Stimulated activated naive CD4-positive, alpha-beta T cell treated with Interleukin-2 at 50 U/mL for 16 hours (primary cell): ENCODE measurements around the gene KCNT2.
"Not testable (repeated sequence)": the region's sequence is repeated elsewhere in the genome, so short reads cannot be mapped to it uniquely, and the experiment has no call there.

Source experiments
- DNase-seq: peaks from one replicate; lab custom pipeline; 2025; lab: John Stamatoyannopoulos, UW

KCNT2 gene

DNA sequence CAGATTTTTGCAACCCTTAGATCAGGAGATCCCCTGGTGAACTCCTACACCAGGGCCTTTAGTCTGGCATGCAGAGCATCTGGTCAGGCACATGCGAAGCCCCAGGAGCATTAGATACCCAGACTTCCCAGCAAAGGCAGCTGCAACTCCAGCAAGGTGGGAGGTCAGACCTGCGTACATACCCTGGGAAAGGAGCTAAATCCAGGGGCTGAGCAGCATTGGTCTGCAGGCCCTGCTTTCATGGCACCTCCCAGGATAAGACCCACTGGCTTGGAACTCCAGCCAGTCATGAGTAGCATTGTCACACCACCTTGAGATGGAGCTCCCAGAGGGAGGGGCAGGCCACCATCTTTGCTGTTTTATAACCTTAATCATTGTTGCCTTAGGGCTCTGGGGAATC, 92.3 kb downstream of the KCNT2 start:
- no peak for DNase-seq

DNA sequence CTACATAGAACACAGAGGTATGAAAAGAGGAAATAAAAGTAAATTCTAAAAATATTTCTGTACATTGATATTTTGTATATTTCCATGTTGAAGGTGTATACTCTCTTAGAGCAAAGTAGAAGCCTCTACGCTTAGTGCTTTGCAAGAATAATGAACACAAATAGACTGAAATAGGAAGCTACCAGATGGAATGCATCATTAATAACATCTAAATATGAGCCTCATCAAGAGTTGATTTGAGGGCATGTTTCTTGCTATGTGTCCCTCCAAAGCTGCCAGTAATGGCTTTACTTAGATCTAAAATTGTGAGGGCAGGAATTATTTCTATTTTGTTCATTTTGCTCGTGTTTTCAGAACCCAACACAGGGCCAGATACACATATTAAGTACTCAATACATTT, 94.4 kb downstream of the KCNT2 start:
- DNase-seq, result no peak

DNA sequence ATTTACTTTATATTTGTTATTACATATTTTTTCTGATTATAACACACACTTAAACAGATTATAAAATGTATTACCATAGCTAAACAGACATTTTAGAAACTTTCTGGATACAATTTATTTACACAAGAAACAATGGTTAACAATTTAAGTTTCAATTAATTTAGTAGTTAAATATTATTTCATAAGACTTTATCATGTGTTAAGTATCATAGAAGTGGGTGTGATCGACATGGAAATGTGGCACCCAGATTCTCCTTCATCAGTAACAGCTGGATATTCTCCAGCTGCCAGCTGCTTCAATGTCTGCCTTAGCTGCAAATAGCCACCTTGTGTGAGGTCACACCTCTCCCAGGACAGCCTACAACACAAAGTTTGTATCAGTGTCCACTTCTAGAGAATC, 97.8 kb downstream of the KCNT2 start:
- no peak for DNase-seq

DNA sequence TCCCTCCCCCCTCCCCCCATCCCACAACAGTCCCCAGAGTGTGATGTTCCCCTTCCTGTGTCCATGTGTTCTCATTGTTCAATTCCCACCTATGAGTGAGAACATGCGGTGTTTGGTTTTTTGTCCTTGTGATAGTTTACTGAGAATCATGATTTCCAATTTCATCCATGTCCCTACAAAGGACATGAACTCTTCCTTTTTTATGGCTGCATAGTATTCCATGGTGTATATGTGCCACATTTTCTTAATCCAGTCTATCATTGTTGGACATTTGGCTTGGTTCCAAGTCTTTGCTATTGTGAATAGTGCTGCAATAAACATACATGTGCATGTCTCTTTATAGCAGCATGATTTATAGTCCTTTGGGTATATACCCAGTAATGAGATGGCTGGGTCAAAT, 104.0 kb downstream of the KCNT2 start:
- not testable (repeated sequence) for DNase-seq

DNA sequence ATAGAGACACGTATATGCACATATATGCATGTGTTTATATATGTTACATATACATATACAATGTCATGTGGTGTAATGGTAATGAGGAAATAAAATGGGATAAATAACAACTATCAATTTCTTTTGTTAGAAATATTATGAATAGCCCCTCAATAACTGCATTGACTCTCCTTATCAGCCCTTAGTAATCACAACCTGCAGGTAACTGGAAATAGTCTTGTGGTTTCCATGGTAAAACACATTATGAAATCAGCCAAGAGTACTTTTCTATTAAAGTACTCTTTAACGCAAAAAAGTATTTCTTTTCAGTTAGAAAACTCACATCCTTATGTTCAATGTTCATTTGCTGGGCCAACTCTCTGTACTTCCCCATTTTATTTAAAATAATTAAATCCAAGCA, 105.8 kb downstream of the KCNT2 start:
- DNase-seq, result no peak

DNA sequence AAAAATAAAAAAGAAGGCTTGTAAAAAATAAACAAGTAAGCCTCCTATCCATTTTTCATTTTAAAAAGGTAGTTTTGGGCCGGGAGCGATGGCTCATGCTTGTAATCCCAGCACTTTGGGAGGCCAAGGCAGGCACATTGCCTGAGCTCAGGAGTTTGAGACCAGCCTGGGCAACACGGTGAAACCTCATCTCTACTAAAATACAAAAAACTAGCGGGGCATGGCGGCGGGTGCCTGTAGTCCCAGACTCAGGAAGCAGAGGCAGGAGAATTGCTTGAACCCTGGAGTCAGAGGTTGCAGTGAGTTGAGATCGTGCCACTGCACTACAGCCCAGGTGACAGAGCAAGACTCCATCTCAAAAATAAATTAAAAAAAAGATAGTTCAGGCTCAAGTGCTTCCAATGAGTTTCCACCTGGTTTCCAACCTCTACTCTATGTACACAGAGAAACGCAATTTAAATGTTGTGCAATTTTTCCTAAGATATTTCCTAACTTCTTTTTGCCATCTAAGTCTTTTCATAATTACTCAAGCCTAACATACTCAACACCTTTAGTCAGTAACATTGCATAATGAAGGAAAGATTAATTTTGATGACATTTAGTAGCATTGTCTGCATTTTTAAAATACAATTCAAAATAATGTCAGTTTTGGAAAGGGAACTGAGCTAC, 106.3 kb downstream of the KCNT2 start:
- DNase-seq, result no peak

DNA sequence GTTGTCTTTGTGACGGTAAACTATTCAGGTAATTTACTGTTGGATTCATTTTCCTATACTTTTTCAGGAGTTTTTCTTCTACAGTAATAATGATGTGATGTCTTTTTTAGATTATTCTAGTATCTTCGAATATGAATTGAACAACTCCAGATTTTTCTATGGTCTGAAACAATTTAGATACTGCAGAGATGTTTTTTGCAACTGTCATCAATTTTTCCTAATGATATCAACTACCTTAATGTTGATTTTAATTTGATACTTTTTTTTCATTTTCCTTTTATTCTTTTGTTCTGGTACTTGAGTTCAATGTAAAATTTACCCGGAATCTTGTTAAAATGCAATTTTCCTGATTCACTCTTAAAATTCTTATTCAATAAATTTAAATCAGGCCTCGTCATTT, 110.4 kb downstream of the KCNT2 start:
- DNase-seq, result no peak

DNA sequence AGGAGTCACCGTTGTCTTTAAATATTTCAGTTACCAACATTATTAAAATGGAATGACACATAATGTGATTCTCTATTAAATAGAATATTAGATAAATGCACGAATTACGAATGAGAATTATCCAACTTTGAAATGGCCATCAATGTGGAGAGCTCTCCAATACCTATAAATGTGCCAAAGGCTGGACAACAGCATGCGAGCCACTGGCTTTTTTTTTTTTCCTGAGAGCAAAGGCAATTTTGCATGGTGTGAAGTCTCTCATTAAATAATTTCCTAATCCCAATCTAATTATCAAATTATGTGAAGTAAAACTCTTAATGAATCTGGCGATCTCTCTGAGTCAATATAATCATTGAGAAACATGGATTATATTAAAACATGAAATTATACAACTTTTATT, 113.5 kb downstream of the KCNT2 start:
- no peak for DNase-seq

DNA sequence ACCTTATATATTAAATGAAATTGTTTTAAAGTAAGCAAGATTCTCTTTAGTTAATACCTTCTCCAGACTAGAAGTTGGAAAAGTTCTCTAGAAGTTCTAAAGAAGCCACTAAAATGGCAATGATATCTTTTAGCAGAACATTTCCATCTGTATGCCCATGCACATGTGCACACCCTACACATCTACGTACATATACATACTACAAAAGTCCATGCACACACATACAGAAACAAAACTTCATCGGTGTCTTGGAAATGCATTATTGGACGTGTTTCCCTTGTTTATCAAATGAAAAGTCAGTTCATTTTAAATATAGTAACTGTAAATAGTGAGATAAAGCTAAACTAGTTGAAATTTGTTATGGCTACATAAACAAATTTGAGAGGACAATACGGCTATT, 114.4 kb downstream of the KCNT2 start:
- no peak for DNase-seq

DNA sequence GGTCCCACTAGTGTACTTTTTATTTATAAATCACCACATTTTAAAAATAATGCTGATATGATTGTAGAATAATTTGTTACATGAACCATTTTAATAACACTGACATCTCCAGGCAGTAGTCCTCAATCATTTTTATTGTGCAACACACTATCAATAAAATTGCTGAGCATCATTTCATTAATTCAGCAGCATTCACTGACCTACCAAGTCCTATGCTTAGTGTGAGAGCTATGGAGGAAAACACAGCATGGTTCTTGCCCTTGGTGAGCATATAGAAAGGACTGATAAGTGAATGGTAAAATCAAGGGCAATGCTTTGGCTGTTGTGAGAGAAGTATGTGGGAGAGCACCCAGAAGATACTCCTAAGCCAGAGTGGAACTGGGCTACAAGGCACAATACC, 119.7 kb downstream of the KCNT2 start:
- no peak for DNase-seq

DNA sequence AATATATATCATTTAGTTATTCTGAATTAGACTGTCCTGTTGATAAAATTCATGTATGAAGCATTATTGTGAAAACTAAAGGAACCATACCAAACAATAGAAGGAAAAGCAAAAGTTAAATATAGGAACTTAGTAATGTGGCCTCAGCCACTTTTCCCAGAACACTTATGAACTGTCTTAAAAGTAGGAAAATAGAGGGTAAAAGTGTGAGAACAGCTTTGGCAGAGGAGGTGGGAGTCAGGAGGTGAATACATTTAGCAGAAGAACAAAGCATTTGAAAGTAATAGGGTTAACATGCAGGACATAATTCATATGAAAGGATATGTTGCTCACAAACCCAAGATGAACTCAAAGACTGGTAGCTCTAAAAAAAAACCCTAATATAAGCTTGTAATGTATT, 121.9 kb downstream of the KCNT2 start:
- DNase-seq, result no peak

DNA sequence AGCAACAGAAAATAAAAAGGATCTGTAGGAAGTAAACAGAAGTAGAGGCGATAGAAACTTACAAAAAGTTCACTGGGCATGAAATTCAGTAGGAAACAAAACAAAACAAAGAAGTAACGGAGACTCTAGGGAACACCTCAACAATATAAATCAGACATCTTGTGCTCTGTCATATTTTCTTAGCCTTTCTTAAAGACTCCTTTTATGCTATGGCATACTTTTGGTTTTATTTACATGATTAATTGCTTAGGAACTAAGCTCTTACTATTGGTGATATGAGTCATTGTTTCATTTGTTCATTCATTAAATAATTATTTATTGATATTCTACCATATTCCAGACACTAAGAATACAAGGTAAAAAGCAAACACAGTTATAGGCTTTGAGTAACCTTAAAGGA, 126.6 kb downstream of the KCNT2 start:
- no peak for DNase-seq

DNA sequence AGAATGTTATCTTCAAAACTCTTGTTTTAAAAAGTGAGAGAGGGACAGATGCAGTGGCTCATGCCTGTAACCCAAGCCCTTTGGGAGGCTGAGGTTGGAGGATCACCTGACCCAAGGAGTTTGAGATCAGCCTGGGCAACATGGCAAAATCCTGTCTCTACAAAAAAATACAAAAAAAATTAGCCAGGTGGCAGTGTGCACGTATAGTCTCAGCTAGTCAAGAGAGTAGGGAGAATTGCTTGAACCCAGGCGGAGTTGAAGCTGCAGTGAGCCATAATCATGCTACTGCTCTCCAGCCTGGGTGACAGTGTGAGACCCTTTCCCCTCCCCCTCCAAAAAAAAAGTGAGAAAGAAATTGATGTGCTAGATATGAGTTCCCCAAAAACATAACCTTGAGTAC, 131.0 kb downstream of the KCNT2 start:
- DNase-seq, result no peak

DNA sequence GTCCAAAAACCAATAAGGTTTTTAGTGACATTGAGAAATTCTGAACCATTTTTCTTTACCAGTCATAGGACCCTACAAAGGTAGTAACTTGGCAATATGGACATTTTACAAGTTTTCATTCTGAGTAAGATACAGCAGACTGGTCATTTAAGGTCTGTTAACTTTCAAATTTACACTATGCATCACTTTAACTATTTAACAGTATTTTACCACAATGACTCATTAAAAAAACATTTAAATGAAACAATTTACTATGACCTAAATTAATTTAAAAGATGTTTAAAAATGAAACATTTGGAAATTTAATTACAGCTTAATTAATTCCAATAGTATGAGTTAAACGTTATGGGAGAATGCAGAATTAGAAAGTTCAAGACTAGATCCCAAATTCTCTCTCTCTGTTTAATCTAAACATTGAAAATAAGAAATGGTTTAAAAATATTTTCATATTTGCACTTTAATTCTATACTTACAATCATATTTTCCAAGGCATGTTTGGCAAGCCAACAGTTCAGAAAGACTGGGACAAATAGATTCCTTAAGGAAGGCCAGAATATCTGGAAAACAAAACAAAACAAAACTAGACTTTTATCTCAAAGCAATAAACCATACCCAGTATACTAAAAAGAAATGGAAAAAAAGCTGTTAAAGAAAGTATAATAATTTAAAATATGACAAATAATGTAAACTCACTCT, 140.9 kb downstream of the KCNT2 start:
- no peak for DNase-seq

DNA sequence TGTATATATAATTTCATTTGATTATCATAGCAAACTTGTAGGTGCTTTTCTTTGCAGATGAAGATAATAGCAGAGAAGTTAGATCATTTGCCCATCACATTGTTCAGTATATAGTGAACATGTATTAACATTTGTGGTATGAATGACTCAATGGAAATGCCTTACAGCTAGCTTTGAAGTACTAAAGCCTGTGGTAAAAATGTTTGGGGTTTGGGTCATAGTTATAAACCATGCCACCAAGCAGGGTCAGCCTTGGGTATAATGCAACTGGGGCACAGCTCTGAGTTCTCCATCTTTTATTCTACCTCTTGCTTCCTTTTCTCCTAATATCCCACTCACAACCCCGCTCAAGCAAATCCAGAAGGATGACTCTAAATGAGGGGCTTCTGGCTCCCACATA, 141.6 kb downstream of the KCNT2 start:
- no peak for DNase-seq

DNA sequence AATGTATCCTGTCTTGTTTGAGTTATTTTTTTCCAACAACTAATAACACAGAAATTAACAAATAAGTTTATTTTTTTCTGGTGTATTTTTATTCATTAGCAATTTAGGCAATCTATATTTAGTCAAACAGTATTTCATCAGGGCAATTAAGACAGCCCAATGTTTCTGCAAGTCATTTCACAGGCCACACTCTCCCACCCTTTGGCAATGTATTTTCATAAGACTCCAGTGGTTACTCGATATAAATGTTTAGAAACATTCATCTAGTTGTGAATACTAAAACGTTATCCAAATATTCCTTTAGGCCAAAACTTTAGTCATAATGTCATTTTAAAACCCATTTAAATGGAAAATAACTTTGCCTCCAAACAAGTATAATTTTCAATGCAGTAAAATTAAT, 142.1 kb downstream of the KCNT2 start:
- DNase-seq, result no peak

DNA sequence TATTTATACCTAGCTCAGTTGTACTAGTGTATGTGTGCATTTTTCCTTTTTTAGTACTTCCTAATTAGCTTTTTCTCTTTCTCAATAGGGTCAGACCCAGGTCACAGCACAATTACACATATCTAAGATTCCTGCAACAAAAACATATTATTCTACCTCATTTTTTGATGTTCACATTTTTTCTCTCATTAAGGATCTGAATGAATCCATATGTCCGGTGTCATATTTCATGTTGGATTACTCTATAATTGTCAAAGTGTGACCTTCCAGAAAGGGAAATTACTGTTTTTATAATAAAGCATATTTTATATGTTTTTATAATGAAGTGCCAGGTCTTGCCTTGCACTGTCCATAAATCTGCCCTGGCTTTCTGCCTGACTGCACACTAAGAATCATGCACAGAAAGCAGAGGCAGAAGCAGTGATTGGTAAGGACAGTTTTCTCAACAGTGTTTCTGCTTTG, 143.7 kb downstream of the KCNT2 start:
- DNase-seq, result no peak

DNA sequence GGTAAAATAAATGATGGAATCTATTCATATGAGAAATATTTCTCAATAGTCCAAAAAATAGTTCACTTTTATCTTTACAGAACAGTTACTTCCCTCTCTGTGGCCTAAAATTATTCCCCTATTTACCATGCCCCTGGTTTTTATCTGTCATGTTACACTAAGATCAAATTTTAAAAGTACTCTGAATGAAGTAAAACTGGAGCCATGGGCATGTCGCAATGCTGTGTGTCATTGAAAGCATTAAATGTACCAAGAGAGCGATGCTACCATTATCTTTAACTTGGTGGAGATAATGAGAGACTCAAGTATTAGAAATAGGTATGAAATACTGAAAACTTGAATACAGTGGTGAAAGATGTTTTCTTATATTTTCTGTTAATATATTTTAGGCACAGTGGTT, 146.2 kb downstream of the KCNT2 start:
- no peak for DNase-seq

DNA sequence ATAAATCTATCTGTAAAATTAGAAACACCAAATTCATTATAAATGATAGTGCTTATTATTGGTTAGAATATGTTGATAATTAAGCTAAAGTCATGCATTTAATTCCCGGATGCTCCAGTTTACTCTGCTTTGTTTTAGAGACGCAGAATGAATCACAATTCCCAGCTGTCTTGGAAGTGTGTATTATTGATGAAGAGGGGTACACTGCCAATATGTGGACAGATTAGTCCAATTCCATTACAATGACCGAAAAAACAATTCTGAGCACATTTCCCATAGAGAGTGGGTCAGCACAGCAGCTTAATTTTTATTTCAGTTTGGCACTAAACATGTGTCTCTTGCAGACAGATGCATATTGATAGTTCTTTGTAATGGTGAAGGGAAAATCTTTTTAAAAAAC, 146.7 kb downstream of the KCNT2 start:
- no peak for DNase-seq

DNA sequence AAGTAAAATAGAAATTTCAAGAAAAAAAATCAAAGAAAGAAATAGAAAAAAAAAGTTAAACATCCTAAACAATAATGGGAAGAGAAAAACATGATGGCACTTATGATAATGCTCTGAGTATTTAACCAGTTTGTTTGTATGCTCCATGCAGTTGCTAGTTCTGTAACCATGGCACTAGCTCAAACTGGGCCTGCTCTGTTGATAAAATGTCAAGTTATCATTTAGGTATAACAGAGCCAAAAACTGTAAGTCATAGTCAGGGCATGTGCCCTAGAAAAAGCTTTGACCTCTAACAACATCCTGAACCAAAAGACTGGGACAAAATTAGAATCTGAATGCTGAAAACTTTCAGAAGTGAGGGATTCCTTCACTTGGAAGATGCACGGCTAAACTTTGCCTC, 148.9 kb downstream of the KCNT2 start:
- no peak for DNase-seq

DNA sequence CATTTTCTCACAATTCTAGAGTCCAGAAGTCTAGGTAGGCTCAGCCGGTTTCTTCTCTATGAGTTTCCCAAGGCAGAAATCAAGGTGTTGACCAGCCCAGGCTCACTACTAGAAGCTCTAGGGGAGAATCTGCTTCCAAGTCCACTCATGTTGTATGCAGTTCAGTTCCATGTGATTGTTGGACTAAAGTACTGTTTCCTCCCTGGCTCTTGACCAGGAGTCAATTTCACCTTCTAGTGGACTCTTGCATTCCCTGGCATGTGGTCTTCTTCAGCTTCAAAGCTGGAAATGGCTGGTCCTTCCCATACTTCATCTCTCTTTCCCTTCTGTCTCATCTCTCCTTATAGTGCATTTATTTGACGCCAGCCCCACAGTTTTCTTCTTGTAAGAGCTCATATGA, 153.4 kb downstream of the KCNT2 start:
- no peak for DNase-seq

DNA sequence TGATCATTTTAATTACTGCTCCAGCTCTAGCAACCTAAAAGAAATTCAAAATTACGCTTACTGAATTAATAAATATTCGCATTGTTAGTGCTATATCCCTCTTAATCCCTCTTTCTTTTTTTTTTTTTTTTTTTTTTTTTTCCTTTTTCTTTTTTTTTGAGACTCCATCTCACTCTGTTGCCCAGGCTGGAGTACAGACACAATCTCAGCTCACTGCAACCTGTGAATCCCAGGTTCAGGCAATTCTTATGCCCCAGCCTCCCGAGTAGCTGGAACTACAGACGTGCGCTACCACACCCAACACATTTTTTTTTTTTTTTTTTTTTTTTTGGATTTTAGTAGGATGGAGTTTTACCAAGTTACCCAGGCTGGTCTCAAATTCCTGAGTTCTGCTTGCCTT, 157.1 kb downstream of the KCNT2 start:
- DNase-seq, result no peak

DNA sequence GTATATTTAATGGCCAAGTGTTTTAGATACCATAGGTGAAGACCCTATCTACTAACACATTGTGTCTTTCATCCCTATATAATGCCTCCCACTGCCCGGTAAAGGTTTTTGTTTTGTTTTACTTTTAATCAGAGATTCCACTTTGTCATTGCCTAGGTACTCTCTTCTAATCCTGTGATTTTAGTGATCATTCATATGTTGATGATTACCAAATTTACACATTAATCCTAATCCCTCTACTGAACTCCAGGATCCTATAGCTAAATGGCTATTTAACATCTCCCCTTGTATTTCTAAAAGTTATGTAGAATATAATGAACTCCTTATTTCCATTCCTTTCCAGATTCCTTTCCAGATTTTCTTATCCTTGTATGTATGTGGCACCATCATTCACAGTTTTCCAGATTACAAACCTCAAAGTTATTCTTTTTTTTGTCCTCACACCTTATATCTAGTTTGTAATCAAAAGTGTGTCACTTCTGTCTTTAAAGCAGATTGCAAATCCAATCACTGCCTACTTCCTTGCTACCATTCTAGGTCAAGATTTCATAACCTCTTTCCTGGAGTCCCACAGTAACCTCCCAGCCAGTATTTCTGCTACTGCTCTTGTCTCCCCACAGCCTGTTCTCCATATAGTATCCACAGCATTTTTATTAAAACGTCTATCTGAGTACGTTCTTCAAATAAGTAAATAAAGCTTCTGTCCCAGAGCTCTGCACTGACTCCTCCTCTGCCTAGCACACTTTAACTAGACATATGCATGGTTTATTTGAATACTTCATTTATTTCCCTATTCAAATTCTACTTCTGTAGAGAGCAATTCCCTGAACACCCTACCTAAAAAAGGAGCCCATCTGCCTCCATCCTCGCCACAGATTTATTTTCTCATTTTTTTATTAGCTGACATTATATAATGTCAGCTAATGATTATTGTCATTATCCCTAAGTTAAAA, 157.8 kb downstream of the KCNT2 start:
- no peak for DNase-seq
